HCT116 (cell line): ENCODE results near the gene KRT2. TPM values are rescaled to one million over a fixed set of nuclear protein-coding genes. Genes with fewer than 3 reads are reported as not detected.

ENCODE experiments used
- ATAC-seq: fragments of 200-7000 bp; cut with Tn5 transposase; 2 replicates; pipeline ENCODE4 v1.9.1; 2020; ENCODE audit warnings: mild to moderate bottlenecking, moderate library complexity
- BruUV-seq: library from RNA; stranded (reverse); fragments of 400-500 nt; replicated peaks from 2 replicates; lab custom pipeline; 2021; lab: Mats Ljungman, UMichigan
- CTCF ChIA-PET: fragments of 300-600 bp; sonication (Branson Sonifier 250); formaldehyde crosslinking; loops from one replicate; lab custom pipeline; 2021; ENCODE audit warnings: antibody characterized with exemption; lab: Charles Lee
- POLR2A ChIA-PET: fragments of 300-600, 350-600 bp; sonication (Branson Sonifier 250); formaldehyde crosslinking; loops from one replicate; lab custom pipeline; 2021; ENCODE audit warnings: antibody characterized with exemption; lab: Charles Lee
- RAD21 ChIA-PET, 2 experiments: fragments of 300-600 bp; sonication (Branson Sonifier 250); formaldehyde crosslinking; loops; one replicate each; lab custom pipeline; 2023; ENCODE audit warnings: low total read pairs in 2 of 2; ENCODE audit not compliant: uncharacterized antibody in 2 of 2, unreplicated experiment in 2 of 2, low non-redundant PET in 1 of 2; lab: Charles Lee
- DNase-seq: peaks from one replicate; pipeline ENCODE4 v3.0.0-alpha.2; 2010; ENCODE audit warnings: low read depth, low spot score
- H2AFZ ChIP-seq: fragments of 200-600 bp; shearing (Covaris generic), sonication (generic); 2 replicates; pipeline ENCODE4 v1.6.1; 2017; ENCODE audit warnings: low read depth, mixed run types, mixed read lengths, antibody characterized with exemption, low read length; ENCODE audit not compliant: poor library complexity, severe bottlenecking
- H3K27ac ChIP-seq: 2 replicates; pipeline ENCODE4 v1.5.1; 2012; ENCODE audit warnings: low read depth, low read length
- H3K27me3 ChIP-seq: fragments of 200-600 bp; sonication (generic); 2 replicates; pipeline ENCODE4 v1.6.1; 2016; ENCODE audit warnings: mixed run types, low read length, mixed read lengths; ENCODE audit not compliant: insufficient read depth
- H3K36me3 ChIP-seq, 2 experiments: fragments of 200-500 bp in 1 of 2; fragments of 200-600 bp in 1 of 2; sonication (Bioruptor generic) in 1 of 2; sonication (generic) in 1 of 2; 2 replicates each; pipeline versions ENCODE4 v1.5.1 to v1.6.1; 2014 to 2016; ENCODE audit warnings: low read length in 2 of 2, inconsistent platforms in 1 of 2, mixed read lengths in 1 of 2, mixed run types in 1 of 2; ENCODE audit not compliant: insufficient read depth in 2 of 2, control insufficient read depth in 1 of 2
- H3K4me1 ChIP-seq, 2 experiments: fragments of 200-600 bp in 1 of 2; sonication (generic) in 1 of 2; 2 replicates each; pipeline versions ENCODE4 v1.5.1 to v1.6.1; 2012 to 2017; ENCODE audit warnings: low read length in 2 of 2, inconsistent platforms in 1 of 2, mild to moderate bottlenecking in 1 of 2, mixed read lengths in 1 of 2, mixed run types in 1 of 2, moderate library complexity in 1 of 2; ENCODE audit not compliant: insufficient read depth in 2 of 2, control insufficient read depth in 1 of 2
- H3K4me2 ChIP-seq: fragments of 200-600 bp; sonication (generic); 2 replicates; pipeline ENCODE4 v1.6.1; 2017; ENCODE audit warnings: mixed run types, low read length, mixed read lengths
- H3K4me3 ChIP-seq, 2 experiments: fragments of 200-600 bp in 1 of 2; sonication (generic) in 1 of 2; replicated peaks in 1 of 2; 2 replicates each; pipeline ENCODE4 v1.5.1; 2011 to 2016; ENCODE audit warnings: low read length in 2 of 2, control low read depth in 1 of 2, low read depth in 1 of 2, mild to moderate bottlenecking in 1 of 2, mixed read lengths in 1 of 2, mixed run types in 1 of 2
- H3K79me2 ChIP-seq: fragments of 200-600 bp; sonication (generic); 2 replicates; pipeline ENCODE4 v1.6.1; 2017; ENCODE audit warnings: mild to moderate bottlenecking, mixed run types, low read length, moderate library complexity, mixed read lengths; ENCODE audit not compliant: insufficient read depth
- H3K9ac ChIP-seq: fragments of 200-600 bp; sonication (generic); 2 replicates; pipeline ENCODE4 v1.6.1; 2016; ENCODE audit warnings: low read length, mixed read lengths
- H3K9me2 ChIP-seq: fragments of 200-600 bp; sonication (generic), shearing (Covaris generic); 2 replicates; pipeline ENCODE4 v1.6.1; 2017; ENCODE audit warnings: mixed run types, mild to moderate bottlenecking, moderate library complexity; ENCODE audit not compliant: insufficient read depth
- H3K9me3 ChIP-seq, 2 experiments: fragments of 200-500 bp in 1 of 2; fragments of 200-600 bp in 1 of 2; sonication (Bioruptor generic) in 1 of 2; sonication (generic) in 1 of 2; 2 replicates each; pipeline ENCODE4 v1.6.1; 2014 to 2017; ENCODE audit warnings: low read length in 2 of 2, mixed read lengths in 2 of 2, inconsistent platforms in 1 of 2, low read depth in 1 of 2, mild to moderate bottlenecking in 1 of 2, mixed run types in 1 of 2, moderate library complexity in 1 of 2; ENCODE audit not compliant: control insufficient read depth in 1 of 2, insufficient read depth in 1 of 2
- H4K20me1 ChIP-seq: fragments of 200-600 bp; sonication (generic), shearing (Covaris generic); 2 replicates; pipeline ENCODE4 v1.6.1; 2017; ENCODE audit warnings: mixed run types, mild to moderate bottlenecking, moderate library complexity; ENCODE audit not compliant: insufficient read depth
- CBX3 ChIP-seq: IDR thresholded peaks from 2 replicates; pipeline ENCODE4 v1.6.1; 2012; ENCODE audit warnings: low read depth
- CEBPB ChIP-seq: IDR thresholded peaks from 2 replicates; pipeline ENCODE4 v1.6.1; 2012; ENCODE audit warnings: low read depth
- CTCF ChIP-seq, 3 experiments: fragments of 200-600 bp in 1 of 3; sonication (generic) in 1 of 3; IDR thresholded peaks in 2 of 3; conservative IDR thresholded peaks in 1 of 3; 2 replicates each; pipeline ENCODE4 v1.5.1; 2012 to 2017; ENCODE audit warnings: low read depth in 2 of 3, low read length in 2 of 3, antibody characterized with exemption in 1 of 3, borderline replicate concordance in 1 of 3, control low read depth in 1 of 3, mild to moderate bottlenecking in 1 of 3, mixed read lengths in 1 of 3, mixed run types in 1 of 3, moderate library complexity in 1 of 3; ENCODE audit not compliant: insufficient read depth in 1 of 3
- EGR1 ChIP-seq: IDR thresholded peaks from 2 replicates; pipeline ENCODE4 v1.6.1; 2012; ENCODE audit warnings: low read depth
- EZH2phosphoT487 ChIP-seq: fragments of 200-600 bp; IDR thresholded peaks from 2 replicates; pipeline ENCODE4 v1.6.1; 2018; ENCODE audit warnings: antibody characterized with exemption, borderline replicate concordance
- JUND ChIP-seq: IDR thresholded peaks from 2 replicates; pipeline ENCODE4 v1.6.1; 2012
- MAX ChIP-seq: IDR thresholded peaks from 2 replicates; pipeline ENCODE4 v1.6.1; 2012
- POLR2A ChIP-seq: IDR thresholded peaks from 2 replicates; pipeline ENCODE4 v1.7.0; 2011; ENCODE audit warnings: borderline replicate concordance; ENCODE audit not compliant: insufficient read depth, insufficient read length; ENCODE audit errors: extremely low read depth
- POLR2AphosphoS5 ChIP-seq: IDR thresholded peaks from 2 replicates; pipeline ENCODE4 v1.6.1; 2011; ENCODE audit warnings: mild to moderate bottlenecking, low read depth, low read length, moderate library complexity
- RAD21 ChIP-seq: IDR thresholded peaks from 2 replicates; pipeline ENCODE4 v1.6.1; 2012; ENCODE audit warnings: low read depth, mild to moderate bottlenecking
- REST ChIP-seq: IDR thresholded peaks from 2 replicates; pipeline ENCODE4 v1.6.1; 2012; ENCODE audit warnings: low read depth
- SIN3A ChIP-seq: IDR thresholded peaks from 2 replicates; pipeline ENCODE4 v1.6.1; 2012; ENCODE audit warnings: low read depth
- SP1 ChIP-seq: IDR thresholded peaks from 2 replicates; pipeline ENCODE4 v1.6.1; 2012; ENCODE audit warnings: low read depth
- SRF ChIP-seq: IDR thresholded peaks from 2 replicates; pipeline ENCODE4 v1.6.1; 2012; ENCODE audit warnings: low read depth
- TCF7L2 ChIP-seq: IDR thresholded peaks from 2 replicates; pipeline ENCODE4 v1.7.0; 2011; ENCODE audit warnings: borderline replicate concordance, inconsistent platforms; ENCODE audit not compliant: insufficient read depth, insufficient read length; ENCODE audit errors: extremely low read depth
- YY1 ChIP-seq: IDR thresholded peaks from 2 replicates; pipeline ENCODE4 v1.6.1; 2011; ENCODE audit warnings: low read length, low read depth, moderate library complexity, mild to moderate bottlenecking; ENCODE audit not compliant: insufficient replicate concordance; ENCODE audit errors: extremely low read depth
- ZBTB33 ChIP-seq: IDR thresholded peaks from 2 replicates; pipeline ENCODE4 v1.6.1; 2011; ENCODE audit warnings: mild to moderate bottlenecking, low read length, moderate library complexity; ENCODE audit not compliant: insufficient replicate concordance; ENCODE audit errors: extremely low read depth
- ZFX ChIP-seq: fragments of 450-650 bp; IDR thresholded peaks from 2 replicates; pipeline ENCODE4 v1.6.1; 2017
- ZNF274 ChIP-seq: fragments of 200-500 bp; sonication (Bioruptor generic); IDR thresholded peaks from 2 replicates; pipeline ENCODE4 v1.6.1; 2014; ENCODE audit warnings: mild to moderate bottlenecking, low read depth, low read length, inconsistent platforms
- intact Hi-C: fragments of 100-400 bp; cut with micrococcal nuclease; formaldehyde crosslinking; loops from 2 replicates; pipeline ENCODE4 v1.10.0; 2022
- total RNA-seq: library from RNA; stranded (reverse); gene quantifications from one replicate; pipeline ENCODE4 v1.2.1, GENCODE V29; 2021; ENCODE audit not compliant: unreplicated experiment

KRT2 gene
- total RNA-seq, 1 experiment from 2014 or later, result not detected

- no peak overlapping the region for H3K4me2 ChIP-seq
- H4K20me1 ChIP-seq, result no peaks in the 10 kb centered on the region
- POLR2A ChIA-PET, result no interaction called here
- intact Hi-C loops, result no loop called here
- CTCF ChIA-PET, result no interaction called here
- no TSS peak for BruUV-seq
- no peaks in the 10 kb centered on the region for H3K36me3 ChIP-seq
- TF ChIP-seq ZBTB33, result no peak
- TF ChIP-seq CBX3, result no peak
- TF ChIP-seq TCF7L2, result no peak
- no peak for TF ChIP-seq SRF
- no peak for TF ChIP-seq ZNF274
- no peak for TF ChIP-seq SP1
- TF ChIP-seq POLR2A, result no peak
- TF ChIP-seq EGR1, result no peak
- TF ChIP-seq ZFX, result no peak
- no peak for TF ChIP-seq YY1
- no peak for TF ChIP-seq JUND
- no peak for TF ChIP-seq SIN3A
- no peak for TF ChIP-seq MAX
- TF ChIP-seq RAD21, result no peak
- no peak for TF ChIP-seq CEBPB
- no peak for TF ChIP-seq REST
- TF ChIP-seq POLR2AphosphoS5, result no peak
- no peak for TF ChIP-seq EZH2phosphoT487
- no peak for TF ChIP-seq CTCF (IDR thresholded peaks at IDR 0.05 in 2 of 3, conservative IDR thresholded peaks at IDR 0.05 in 1 of 3; ENCODE audit: borderline replicate concordance in 1 of 3, insufficient read depth in 1 of 3, low read depth in 2 of 3, low read length in 2 of 3)
- no peak overlapping the region for H3K4me3 ChIP-seq
- H3K79me2 ChIP-seq, result no peaks in the 10 kb centered on the region
- peaks cover 7% of the 10 kb centered on the region; the same call in 1 of the 2 replicates for H3K27me3 ChIP-seq
- H3K9me2 ChIP-seq, result no peaks in the 10 kb centered on the region
- no peak overlapping the region for H2AFZ ChIP-seq
- RAD21 ChIA-PET, result no interaction called here
- DNase-seq (no peak), ATAC-seq (no peak)
- no peak overlapping the region for H3K27ac ChIP-seq
- H3K9ac ChIP-seq, result no peak overlapping the region
- H3K9me3 ChIP-seq, result no peaks in the 10 kb centered on the region
- no peaks in the 10 kb centered on the region for H3K4me1 ChIP-seq
Measured at GRCh38 chr12:52696588-52696987, 44.6 kb upstream of the KRT2 start.
